Measurements from ENCODE around the gene CHAMP1.

Gene CHAMP1

DNA sequence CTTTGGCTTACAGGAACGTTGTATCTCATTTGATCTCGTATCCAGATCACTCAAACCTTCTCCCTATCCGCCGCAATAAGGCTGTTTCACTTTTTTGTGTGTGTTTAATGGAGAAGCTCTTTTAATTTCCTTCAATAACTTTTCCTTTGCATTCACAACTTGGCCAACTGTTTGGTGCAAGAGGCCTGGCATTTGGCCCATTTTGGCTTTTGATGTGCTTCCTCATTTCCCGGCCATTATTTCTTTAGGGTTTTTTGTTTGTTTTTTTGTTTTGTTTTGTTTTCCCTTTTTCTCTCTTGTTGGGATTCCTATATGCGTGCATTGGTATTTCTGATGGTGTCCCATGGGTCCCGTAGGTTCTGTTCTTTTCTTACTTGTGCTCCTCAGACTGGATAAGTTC lies 39.0 kb upstream of the CHAMP1 start:
- no peak overlapping the region for H3K27ac ChIP-seq
- TF ChIP-seq ZFX (IDR thresholded peaks at IDR 0.05), result no peak
- TF ChIP-seq, protein P1, sequence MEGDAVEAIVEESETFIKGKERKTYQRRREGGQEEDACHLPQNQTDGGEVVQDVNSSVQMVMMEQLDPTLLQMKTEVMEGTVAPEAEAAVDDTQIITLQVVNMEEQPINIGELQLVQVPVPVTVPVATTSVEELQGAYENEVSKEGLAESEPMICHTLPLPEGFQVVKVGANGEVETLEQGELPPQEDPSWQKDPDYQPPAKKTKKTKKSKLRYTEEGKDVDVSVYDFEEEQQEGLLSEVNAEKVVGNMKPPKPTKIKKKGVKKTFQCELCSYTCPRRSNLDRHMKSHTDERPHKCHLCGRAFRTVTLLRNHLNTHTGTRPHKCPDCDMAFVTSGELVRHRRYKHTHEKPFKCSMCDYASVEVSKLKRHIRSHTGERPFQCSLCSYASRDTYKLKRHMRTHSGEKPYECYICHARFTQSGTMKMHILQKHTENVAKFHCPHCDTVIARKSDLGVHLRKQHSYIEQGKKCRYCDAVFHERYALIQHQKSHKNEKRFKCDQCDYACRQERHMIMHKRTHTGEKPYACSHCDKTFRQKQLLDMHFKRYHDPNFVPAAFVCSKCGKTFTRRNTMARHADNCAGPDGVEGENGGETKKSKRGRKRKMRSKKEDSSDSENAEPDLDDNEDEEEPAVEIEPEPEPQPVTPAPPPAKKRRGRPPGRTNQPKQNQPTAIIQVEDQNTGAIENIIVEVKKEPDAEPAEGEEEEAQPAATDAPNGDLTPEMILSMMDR (conservative IDR thresholded peaks at IDR 0.05), result no peak

DNA sequence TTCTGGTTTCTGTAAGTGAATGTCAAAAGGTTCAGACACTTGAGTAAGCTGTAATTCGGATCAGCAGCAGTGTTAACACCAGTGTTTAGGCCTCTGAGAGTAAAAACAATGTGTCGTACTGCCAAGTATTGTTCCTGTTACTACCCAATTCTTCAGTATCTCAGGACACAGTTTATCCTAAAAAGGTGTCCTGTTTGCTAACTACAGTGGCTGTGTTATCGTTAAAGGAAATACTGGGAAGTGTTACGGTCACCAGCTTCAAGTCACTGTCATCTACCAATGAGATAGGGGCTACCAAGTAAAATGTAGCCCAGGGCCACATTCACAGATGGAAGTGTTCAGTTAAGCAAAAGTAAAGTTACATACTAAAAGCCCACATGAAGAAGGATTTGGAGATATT lies 35.2 kb upstream of the CHAMP1 start:
- TF ChIP-seq, protein P1 (conservative IDR thresholded peaks at IDR 0.05), result no peak
- no peak for TF ChIP-seq ZFX (IDR thresholded peaks at IDR 0.05)
- H3K27ac ChIP-seq, result no peak overlapping the region

DNA sequence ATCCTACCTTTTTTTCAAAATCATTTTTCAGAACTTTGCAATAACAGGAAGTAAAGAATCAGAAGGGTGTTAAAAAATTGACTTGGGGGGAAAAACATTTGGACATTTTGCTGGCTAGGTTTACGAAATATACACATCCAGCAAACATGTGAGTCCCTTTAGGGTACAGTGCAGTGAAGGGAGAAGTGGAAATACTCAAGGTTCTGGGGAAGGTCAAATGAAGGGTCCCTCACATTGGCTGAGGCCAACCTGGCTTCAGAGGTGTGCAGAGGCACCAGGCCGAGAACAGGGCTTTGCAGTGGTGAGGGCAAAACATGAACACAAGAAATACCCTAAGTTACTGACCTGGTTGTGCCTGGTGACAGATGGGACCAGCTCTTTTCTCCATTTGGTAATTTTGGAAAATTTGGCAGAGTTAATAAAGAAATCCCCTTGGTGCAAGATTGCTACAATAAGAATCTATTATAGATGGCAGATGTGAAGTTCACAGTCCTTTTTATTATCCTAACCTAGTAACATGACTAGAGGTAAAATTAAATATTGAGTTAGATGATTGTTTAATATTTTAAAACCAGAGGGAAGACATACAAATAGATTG lies 34.4 kb upstream of the CHAMP1 start:
- H3K27ac ChIP-seq, result no peak overlapping the region
- TF ChIP-seq ZFX (IDR thresholded peaks at IDR 0.05), result no peak
- TF ChIP-seq, protein P1 (conservative IDR thresholded peaks at IDR 0.05), result no peak

DNA sequence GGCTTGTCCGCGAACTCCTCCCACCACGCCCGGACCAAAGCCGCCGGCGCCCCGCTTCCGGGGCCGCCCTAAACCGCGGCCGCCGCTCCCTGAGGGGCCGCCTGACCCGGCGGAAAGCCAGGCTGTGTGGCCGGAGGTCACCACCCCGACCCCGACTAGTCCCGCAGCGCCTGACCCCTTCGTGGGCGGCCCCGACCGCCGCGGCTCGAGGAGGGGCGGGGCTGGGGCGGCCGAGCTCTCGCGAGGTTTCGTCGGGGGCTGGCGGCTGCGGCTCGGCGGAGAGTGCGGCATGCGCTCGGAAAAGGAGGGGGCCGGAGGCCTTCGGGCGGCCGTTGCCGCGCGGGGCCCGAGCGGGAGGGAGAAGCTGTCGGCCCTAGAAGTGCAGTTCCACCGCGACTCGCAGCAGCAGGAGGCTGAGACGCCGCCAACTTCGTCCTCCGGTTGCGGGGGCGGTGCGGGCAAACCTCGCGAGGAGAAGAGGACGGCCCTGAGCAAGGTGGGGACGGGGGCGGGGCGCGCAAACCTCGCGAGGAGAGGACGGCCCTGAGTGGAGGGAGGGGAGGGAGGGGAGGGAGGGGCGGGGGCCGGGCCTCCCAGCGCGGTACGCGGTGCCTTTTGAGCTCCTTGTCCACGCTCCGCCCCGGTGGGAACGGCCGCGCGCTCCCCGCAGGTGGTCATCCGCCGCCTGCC lies 32.8 kb upstream of the CHAMP1 start, which contains the start of gene UPF3A:
UPF3A (plus strand) TSS at position 251 of the 690 bp plus-strand sequence; CDS start at position 290, 39 bp downstream.
- no peak for TF ChIP-seq ZFX (IDR thresholded peaks at IDR 0.05)
- TF ChIP-seq, protein P1 (conservative IDR thresholded peaks at IDR 0.05), result no peak
- peak within 1 kb of the TSS; percentile 96 for H3K27ac ChIP-seq

DNA sequence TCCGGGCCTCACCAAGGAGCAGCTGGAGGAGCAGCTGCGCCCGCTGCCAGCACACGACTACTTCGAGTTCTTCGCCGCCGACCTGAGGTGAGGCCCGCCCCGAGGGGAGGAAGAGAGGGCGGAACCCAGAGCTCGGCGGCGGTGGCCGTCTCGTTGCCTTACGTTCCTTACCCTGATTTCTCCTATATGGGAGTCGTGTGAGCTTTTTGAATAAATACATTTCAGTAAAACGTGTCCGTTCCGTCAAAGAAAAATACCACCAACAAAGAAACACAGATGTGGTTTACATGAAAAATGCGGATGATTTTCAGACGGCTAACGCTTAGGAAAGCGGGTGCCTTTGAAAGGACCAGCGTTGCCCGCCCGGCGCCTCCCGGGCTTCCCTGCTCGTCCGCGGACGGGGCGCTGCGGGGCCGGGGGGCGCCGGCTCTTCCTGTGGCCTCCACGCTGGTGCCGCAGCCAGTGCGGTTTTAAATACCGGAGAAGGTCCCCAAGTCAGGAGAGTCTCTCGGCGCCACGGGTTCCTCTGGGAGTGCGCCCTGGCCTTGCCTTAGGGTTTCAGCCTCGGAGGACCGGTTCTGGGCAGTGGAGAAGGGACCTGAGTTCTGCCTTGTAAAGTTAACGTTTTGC lies 32.1 kb upstream of the CHAMP1 start:
- peak overlapping the region; percentile 96 for H3K27ac ChIP-seq
- TF ChIP-seq, protein P1 (conservative IDR thresholded peaks at IDR 0.05), result no peak
- TF ChIP-seq ZFX (IDR thresholded peaks at IDR 0.05), result peak; percentile 64

DNA sequence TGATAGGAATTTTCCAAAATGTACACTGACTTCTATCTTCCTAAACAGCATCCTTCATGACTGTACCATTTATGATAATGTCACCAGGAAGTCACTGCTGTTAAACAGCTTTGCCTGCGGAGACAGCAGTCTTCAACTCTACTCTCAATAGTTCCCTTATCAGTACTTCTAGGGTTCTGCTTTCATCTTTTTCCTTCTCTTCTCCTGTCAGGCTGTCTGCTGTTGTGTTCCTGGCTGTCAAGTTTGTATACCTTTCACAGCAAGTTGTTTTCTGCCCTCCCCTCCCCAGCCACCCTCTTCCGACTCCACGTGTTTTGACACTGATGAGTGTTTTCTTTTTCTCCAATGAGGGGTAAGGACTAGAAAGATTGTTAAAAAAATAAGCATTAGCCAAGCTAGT lies 30.7 kb upstream of the CHAMP1 start:
- TF ChIP-seq, protein P1 (conservative IDR thresholded peaks at IDR 0.05), result no peak
- no peak for TF ChIP-seq ZFX (IDR thresholded peaks at IDR 0.05)
- no peak overlapping the region for H3K27ac ChIP-seq

DNA sequence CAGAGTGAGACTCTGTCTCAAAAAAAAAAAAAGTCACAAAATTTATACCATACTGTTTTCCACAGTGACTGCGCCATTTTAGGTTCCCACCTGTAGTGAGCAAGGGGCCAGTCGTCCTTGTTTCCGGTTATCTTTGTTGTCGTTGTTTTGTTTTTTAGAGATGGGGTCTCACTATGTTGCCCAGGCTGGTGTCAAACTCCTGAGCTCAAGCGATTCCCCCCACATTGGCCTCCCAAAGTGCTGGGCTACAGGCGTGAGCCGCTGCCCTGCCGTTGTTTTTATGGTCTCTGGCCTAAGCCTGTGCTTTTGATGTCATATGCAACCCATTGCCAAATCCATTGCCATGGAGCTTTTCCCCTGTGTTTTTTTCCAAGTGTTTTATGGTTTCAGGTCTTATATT lies 29.6 kb upstream of the CHAMP1 start:
- H3K27ac ChIP-seq, result no peak overlapping the region
- TF ChIP-seq, protein P1 (conservative IDR thresholded peaks at IDR 0.05), result no peak
- no peak for TF ChIP-seq ZFX (IDR thresholded peaks at IDR 0.05)

Data from C4-2B (cell line).